ENCODE data around the gene ZSCAN21. TPM values are rescaled to one million over a fixed set of nuclear protein-coding genes. Genes with fewer than 3 reads are reported as not detected.

ZSCAN21 gene
- total and polyA plus RNA-seq, 7 experiments from 2014 or later = 3.9 to 13.4 (median 6.8) TPM

- Mint-ChIP-seq H3K4me3 (no peak overlapping the region), H3K9me3 (peaks cover 0 to 1% (median 0%) of the 10 kb centered on the region in 11 donors), H3K27me3 (no peaks in the 10 kb centered on the region), H3K27ac (peak overlapping the region in 3 of 9 donors; percentile 21 to 59 (median 48)), H3K36me3 (peaks cover 4 to 21% (median 10%) of the 10 kb centered on the region in 5 donors), H3K4me1 (peaks cover 13 to 52% (median 46%) of the 10 kb centered on the region in 7 donors)
- Histone ChIP-seq H3K27me3 (ENCODE audit: control insufficient read depth in 2 of 2, insufficient read depth in 2 of 2, low read length in 2 of 2) (no peaks in the 10 kb centered on the region), H3K9me3 (ENCODE audit: control insufficient read depth in 2 of 3, low read length in 3 of 3) (no peaks in the 10 kb centered on the region), H3K4me3 (ENCODE audit: low read length) (no peak overlapping the region), H3K36me3 (ENCODE audit: control insufficient read depth in 2 of 3, insufficient read depth in 3 of 3, low read length in 3 of 3) (peaks cover 12 to 48% (median 16%) of the 10 kb centered on the region in 3 experiments), H3K27ac (ENCODE audit: low read depth, low read length) (no peak overlapping the region), H3K4me1 (ENCODE audit: control insufficient read depth in 2 of 2, insufficient read depth in 2 of 2, low read length in 2 of 2) (peaks cover 13 to 14% of the 10 kb centered on the region in 2 donors)
- CTCF ChIA-PET = interaction anchor here (1.3 to 1.7 kb wide), 2 partner anchors 31 to 110 kb away, joined by 4 to 6 read pairs; no protein-coding TSS in a partner anchor
- POLR2A ChIA-PET = interaction anchor here (0.7 to 1.8 kb wide), 4 partner anchors 28 to 104 kb away, joined by 3 to 8 read pairs (median 4); partner anchors contain the start of gene ZSCAN21
- ATAC-seq (no peak), DNase-seq (no peak)
- intact Hi-C loops (cut with micrococcal nuclease) = no loop called here
These were observed 28.3 kb upstream of the ZSCAN21 start for GRCh38 chr7:100021297-100021696.

- Mint-ChIP-seq H3K9me3 (peaks cover 0 to 1% (median 0%) of the 10 kb centered on the region in 11 donors), H3K27ac (no peak overlapping the region), H3K27me3 (no peaks in the 10 kb centered on the region), H3K4me3 (no peak overlapping the region), H3K36me3 (peaks cover 4 to 21% (median 10%) of the 10 kb centered on the region in 5 donors), H3K4me1 (peaks cover 8 to 40% (median 33%) of the 10 kb centered on the region in 7 donors)
- H3K9me3 ChIP-seq (ENCODE audit: control insufficient read depth in 2 of 3, low read length in 3 of 3) = no peaks in the 10 kb centered on the region
- peaks cover 2 to 5% of the 10 kb centered on the region in 2 donors for H3K4me1 ChIP-seq (ENCODE audit: control insufficient read depth in 2 of 2, insufficient read depth in 2 of 2, low read length in 2 of 2)
- CTCF ChIA-PET = no interaction called here
- DNase-seq = no peak
- H3K27me3 ChIP-seq (ENCODE audit: control insufficient read depth in 2 of 2, insufficient read depth in 2 of 2, low read length in 2 of 2) = no peaks in the 10 kb centered on the region
- H3K36me3 ChIP-seq (ENCODE audit: control insufficient read depth in 2 of 3, insufficient read depth in 3 of 3, low read length in 3 of 3) = peaks cover 15 to 55% (median 16%) of the 10 kb centered on the region in 3 experiments
- intact Hi-C loops (cut with micrococcal nuclease) = no loop called here
- H3K27ac ChIP-seq (ENCODE audit: low read depth, low read length) = no peak overlapping the region
- no peak for ATAC-seq
- H3K4me3 ChIP-seq (ENCODE audit: low read length) = no peak overlapping the region
- POLR2A ChIA-PET = interaction anchor here (1.8 kb wide), 1 partner anchor 27 kb away, joined by 8 read pairs; the partner anchor contains the start of gene ZSCAN21
These were observed 27.0 kb upstream of the ZSCAN21 start for GRCh38 chr7:100022621-100023020.

- ChIA-PET CTCF (no interaction called here), POLR2A (no interaction called here)
- ATAC-seq = no peak
- Mint-ChIP-seq H3K4me3 (no peak overlapping the region), H3K27ac (no peak overlapping the region), H3K4me1 (peaks cover 8 to 35% (median 23%) of the 10 kb centered on the region in 7 donors), H3K27me3 (no peaks in the 10 kb centered on the region), H3K36me3 (peaks cover 4 to 17% (median 10%) of the 10 kb centered on the region in 5 donors), H3K9me3 (peaks cover 0 to 1% (median 0%) of the 10 kb centered on the region in 11 donors)
- H3K4me1 ChIP-seq (ENCODE audit: control insufficient read depth in 2 of 2, insufficient read depth in 2 of 2, low read length in 2 of 2) = no peaks in the 10 kb centered on the region
- intact Hi-C loops (cut with micrococcal nuclease) = no loop called here
- peaks cover 15 to 58% (median 16%) of the 10 kb centered on the region in 3 experiments for H3K36me3 ChIP-seq (ENCODE audit: control insufficient read depth in 2 of 3, insufficient read depth in 3 of 3, low read length in 3 of 3)
- H3K27ac ChIP-seq (ENCODE audit: low read depth, low read length) = no peak overlapping the region
- DNase-seq = no peak
- H3K27me3 ChIP-seq (ENCODE audit: control insufficient read depth in 2 of 2, insufficient read depth in 2 of 2, low read length in 2 of 2) = no peaks in the 10 kb centered on the region
- H3K4me3 ChIP-seq (ENCODE audit: low read length) = no peak overlapping the region
- no peaks in the 10 kb centered on the region for H3K9me3 ChIP-seq (ENCODE audit: control insufficient read depth in 2 of 3, low read length in 3 of 3)
These were observed 26.0 kb upstream of the ZSCAN21 start for GRCh38 chr7:100023526-100023925.

GRCh38 chr7:100024020-100024619, 25.5 kb upstream of the ZSCAN21 start:
- Histone ChIP-seq H3K9me3 (ENCODE audit: control insufficient read depth in 2 of 3, low read length in 3 of 3) (no peaks in the 10 kb centered on the region), H3K27ac (ENCODE audit: low read depth, low read length) (no peak overlapping the region), H3K4me3 (ENCODE audit: low read length) (no peak overlapping the region), H3K27me3 (ENCODE audit: control insufficient read depth in 2 of 2, insufficient read depth in 2 of 2, low read length in 2 of 2) (no peaks in the 10 kb centered on the region), H3K4me1 (ENCODE audit: control insufficient read depth in 2 of 2, insufficient read depth in 2 of 2, low read length in 2 of 2) (no peaks in the 10 kb centered on the region), H3K36me3 (ENCODE audit: control insufficient read depth in 2 of 3, insufficient read depth in 3 of 3, low read length in 3 of 3) (peaks cover 15 to 58% (median 16%) of the 10 kb centered on the region in 3 experiments)
- peak overlapping the region in 1 of 9 donors; percentile 32 for H3K27ac Mint-ChIP-seq
- CTCF ChIA-PET = no interaction called here
- no peak overlapping the region for H3K4me3 Mint-ChIP-seq
- peaks cover 4 to 17% (median 10%) of the 10 kb centered on the region in 5 donors for H3K36me3 Mint-ChIP-seq
- H3K9me3 Mint-ChIP-seq = peaks cover 0 to 1% (median 0%) of the 10 kb centered on the region in 11 donors
- intact Hi-C loops (cut with micrococcal nuclease) = no loop called here
- peaks cover 8 to 30% (median 18%) of the 10 kb centered on the region in 7 donors for H3K4me1 Mint-ChIP-seq
- DNase-seq (no peak), ATAC-seq (no peak)
- H3K27me3 Mint-ChIP-seq = no peaks in the 10 kb centered on the region
- POLR2A ChIA-PET = interaction anchor here (1.0 kb wide), 1 partner anchor 57 kb away, joined by 3 read pairs; no protein-coding TSS in a partner anchor

- Histone ChIP-seq H3K27ac (ENCODE audit: low read depth, low read length) (no peak overlapping the region), H3K4me3 (ENCODE audit: low read length) (no peak overlapping the region), H3K9me3 (ENCODE audit: control insufficient read depth in 2 of 3, low read length in 3 of 3) (no peaks in the 10 kb centered on the region), H3K36me3 (ENCODE audit: control insufficient read depth in 2 of 3, insufficient read depth in 3 of 3, low read length in 3 of 3) (peaks cover 15 to 75% (median 16%) of the 10 kb centered on the region in 3 experiments), H3K27me3 (ENCODE audit: control insufficient read depth in 2 of 2, insufficient read depth in 2 of 2, low read length in 2 of 2) (no peaks in the 10 kb centered on the region), H3K4me1 (ENCODE audit: control insufficient read depth in 2 of 2, insufficient read depth in 2 of 2, low read length in 2 of 2) (no peaks in the 10 kb centered on the region)
- intact Hi-C loops (cut with micrococcal nuclease) = no loop called here
- Mint-ChIP-seq H3K4me1 (peaks cover 0 to 14% (median 0%) of the 10 kb centered on the region in 7 donors), H3K9me3 (no peaks in the 10 kb centered on the region), H3K27me3 (no peaks in the 10 kb centered on the region), H3K27ac (no peak overlapping the region), H3K4me3 (no peak overlapping the region), H3K36me3 (peaks cover 10 to 35% (median 20%) of the 10 kb centered on the region in 5 donors)
- ChIA-PET POLR2A (interaction anchor here (0.7 kb wide), 1 partner anchor 72 kb away, joined by 3 read pairs; no protein-coding TSS in a partner anchor), CTCF (no interaction called here)
- ATAC-seq (no peak), DNase-seq (no peak)
These were observed 22.4 kb upstream of the ZSCAN21 start for GRCh38 chr7:100027197-100027596.

GRCh38 chr7:100029596-100029995, 20.0 kb upstream of the ZSCAN21 start:
- H3K9me3 Mint-ChIP-seq = no peaks in the 10 kb centered on the region
- Histone ChIP-seq H3K9me3 (ENCODE audit: control insufficient read depth in 2 of 3, low read length in 3 of 3) (no peaks in the 10 kb centered on the region), H3K27ac (ENCODE audit: low read depth, low read length) (no peak overlapping the region), H3K27me3 (ENCODE audit: control insufficient read depth in 2 of 2, insufficient read depth in 2 of 2, low read length in 2 of 2) (no peaks in the 10 kb centered on the region), H3K4me3 (ENCODE audit: low read length) (no peak overlapping the region), H3K4me1 (ENCODE audit: control insufficient read depth in 2 of 2, insufficient read depth in 2 of 2, low read length in 2 of 2) (no peaks in the 10 kb centered on the region), H3K36me3 (ENCODE audit: control insufficient read depth in 2 of 3, insufficient read depth in 3 of 3, low read length in 3 of 3) (peaks cover 8 to 72% (median 12%) of the 10 kb centered on the region in 3 experiments)
- intact Hi-C loops (cut with micrococcal nuclease) = no loop called here
- no peak for ATAC-seq
- ChIA-PET CTCF (no interaction called here), POLR2A (interaction anchor here (0.6 kb wide), 1 partner anchor 14 kb away, joined by 3 read pairs; no protein-coding TSS in a partner anchor)
- DNase-seq = no peak
- H3K4me1 Mint-ChIP-seq = peaks cover 0 to 9% (median 0%) of the 10 kb centered on the region in 7 donors
- H3K27ac Mint-ChIP-seq = no peak overlapping the region
- H3K4me3 Mint-ChIP-seq = no peak overlapping the region
- H3K27me3 Mint-ChIP-seq = no peaks in the 10 kb centered on the region
- H3K36me3 Mint-ChIP-seq = peaks cover 6 to 44% (median 32%) of the 10 kb centered on the region in 5 donors

Measured in naive thymus-derived CD4-positive, alpha-beta T cell (primary cell).